Uterus (tissue), 4 donors: ENCODE data around the gene RAB10. TPM values are rescaled to one million over a fixed set of nuclear protein-coding genes. Genes with fewer than 3 reads are reported as not detected.

ENCODE experiments used
- DNase-seq, 2 donors: peaks; one replicate each; pipeline ENCODE4 v3.0.0-alpha.2; 2019 to 2020
- H3K27ac ChIP-seq, 2 donors: fragments of 200-600 bp; sonication (generic); 1 replicate in 1 of 2; 2 replicates in 1 of 2; pipeline ENCODE4 v1.5.1; 2016 to 2018
- H3K27me3 ChIP-seq, 2 donors: fragments of 200-600 bp; sonication (generic); one replicate each; pipeline ENCODE4 v1.5.1; 2018 to 2019; ENCODE audit warnings: control low read depth in 1 of 2
- H3K36me3 ChIP-seq, 2 donors: fragments of 200-600 bp; sonication (generic); one replicate each; pipeline ENCODE4 v1.5.1; 2019; ENCODE audit warnings: control low read depth in 1 of 2
- H3K4me1 ChIP-seq, 2 donors: fragments of 200-600 bp; sonication (generic); one replicate each; pipeline ENCODE4 v1.5.1; 2018 to 2019; ENCODE audit warnings: control low read depth in 1 of 2
- H3K4me3 ChIP-seq, 2 donors: fragments of 200-600 bp; sonication (generic); 1 replicate in 1 of 2; 2 replicates in 1 of 2; pipeline ENCODE4 v1.5.1; 2018 to 2019; ENCODE audit warnings: mild to moderate bottlenecking in 1 of 2
- H3K9me3 ChIP-seq, 2 donors: fragments of 200-600 bp; sonication (generic); one replicate each; pipeline ENCODE4 v1.5.1; 2019; ENCODE audit warnings: control low read depth in 1 of 2
- CTCF ChIP-seq, 4 experiments: fragments of 200-600 bp in 2 of 4; fragments of 450-650 bp in 2 of 4; sonication (generic) in 2 of 4; IDR thresholded peaks; one replicate each; pipeline ENCODE4 v1.5.1; 2016 to 2019; ENCODE audit warnings: antibody characterized with exemption in 4 of 4, mild to moderate bottlenecking in 2 of 4, moderate library complexity in 1 of 4
- POLR2A ChIP-seq, 2 donors: fragments of 450-650 bp; IDR thresholded peaks; one replicate each; pipeline ENCODE4 v1.6.1; 2016; ENCODE audit warnings: antibody characterized with exemption in 2 of 2, mild to moderate bottlenecking in 1 of 2, moderate library complexity in 1 of 2
- intact Hi-C: fragments of 100-400 bp; cut with DNase I; formaldehyde crosslinking; loops from one replicate; pipeline ENCODE4 v1.15.1; 2023; ENCODE audit warnings: low total_unique reads
- total RNA-seq, 4 donors: library from RNA; depleted of rRNA in 3 of 4; stranded (reverse); fragments of >200 nt in 3 of 4; gene quantifications; one replicate each; pipeline versions ENCODE4 v1.1.0 to v1.2.4, GENCODE V29; 2014 to 2023
- donor health status: DM: yes; HTN: yes; CAD: no.

Gene RAB10
- total RNA-seq, 4 donors from 2014 or later = 45.9 to 219 (median 97.1) TPM

- Histone ChIP-seq H3K36me3 (no peaks in the 10 kb centered on the region), H3K27ac (no peak overlapping the region)
- intact Hi-C loops = loop anchor here (10.0 kb wide), 2 partner anchors 164 to 194 kb away; partner anchors contain the start of gene KIF3C
These were observed 114.6 kb downstream of the RAB10 start for GRCh38 chr2:26148501-26148900.

DNA sequence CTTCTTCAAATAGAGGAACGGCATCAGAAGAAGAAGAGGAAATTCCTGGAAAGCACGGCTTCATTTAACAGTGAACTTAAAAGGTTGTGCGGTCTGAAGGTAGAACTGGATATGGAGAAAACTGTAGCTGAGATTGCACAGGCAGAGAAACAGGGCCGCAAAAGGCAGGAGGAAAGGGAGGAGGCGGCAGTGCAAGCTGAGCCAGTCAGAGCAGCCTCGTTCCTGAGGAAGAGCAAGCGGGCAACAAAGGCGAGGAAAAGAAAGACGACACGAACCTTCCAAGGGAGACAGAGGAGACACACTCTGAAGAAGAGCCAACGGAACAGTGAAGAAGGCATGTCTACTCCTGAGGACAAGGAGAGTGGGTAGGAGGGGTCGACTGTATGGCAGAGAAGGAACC lies 116.4 kb downstream of the RAB10 start:
- no peaks in the 10 kb centered on the region for H3K4me1 ChIP-seq
- H3K27ac ChIP-seq = no peak overlapping the region
- H3K9me3 ChIP-seq = no peaks in the 10 kb centered on the region
- no peaks in the 10 kb centered on the region for H3K27me3 ChIP-seq
- no peak overlapping the region for H3K4me3 ChIP-seq
- no peak for DNase-seq
- intact Hi-C loops = no loop called here
- TF ChIP-seq CTCF (IDR thresholded peaks at IDR 0.05) (no peak), POLR2A (IDR thresholded peaks at IDR 0.05) (no peak)
- no peaks in the 10 kb centered on the region for H3K36me3 ChIP-seq

More at GRCh38 chr2:26148501-26148900, 114.6 kb downstream of the RAB10 start:
- Histone ChIP-seq H3K4me1 (no peaks in the 10 kb centered on the region), H3K27me3 (no peaks in the 10 kb centered on the region), H3K9me3 (no peaks in the 10 kb centered on the region), H3K4me3 (no peak overlapping the region)
- TF ChIP-seq CTCF (IDR thresholded peaks at IDR 0.05) = no peak
- TF ChIP-seq POLR2A (IDR thresholded peaks at IDR 0.05) = no peak
- DNase-seq = no peak

- Histone ChIP-seq H3K4me3 (no peak overlapping the region), H3K36me3 (no peaks in the 10 kb centered on the region), H3K27ac (no peak overlapping the region), H3K4me1 (no peaks in the 10 kb centered on the region), H3K27me3 (no peaks in the 10 kb centered on the region), H3K9me3 (no peaks in the 10 kb centered on the region)
- intact Hi-C loops = no loop called here
- TF ChIP-seq POLR2A (IDR thresholded peaks at IDR 0.05) = no peak
- TF ChIP-seq CTCF (IDR thresholded peaks at IDR 0.05) = no peak
- no peak for DNase-seq
These were observed 123.7 kb downstream of the RAB10 start for GRCh38 chr2:26157580-26157979.

GRCh38 chr2:26161926-26162325 lies 128.0 kb downstream of the RAB10 start:
- TF ChIP-seq CTCF (IDR thresholded peaks at IDR 0.05) (no peak), POLR2A (IDR thresholded peaks at IDR 0.05) (no peak)
- Histone ChIP-seq H3K27me3 (no peaks in the 10 kb centered on the region), H3K4me3 (no peak overlapping the region), H3K27ac (no peak overlapping the region), H3K4me1 (no peaks in the 10 kb centered on the region), H3K9me3 (no peaks in the 10 kb centered on the region), H3K36me3 (no peaks in the 10 kb centered on the region)
- intact Hi-C loops = no loop called here
- DNase-seq = no peak

GRCh38 chr2:26162963-26163362 lies 129.1 kb downstream of the RAB10 start:
- no peak for TF ChIP-seq POLR2A (IDR thresholded peaks at IDR 0.05)
- TF ChIP-seq CTCF (IDR thresholded peaks at IDR 0.05) = no peak
- H3K4me3 ChIP-seq = no peak overlapping the region
- intact Hi-C loops = no loop called here
- H3K4me1 ChIP-seq = no peaks in the 10 kb centered on the region
- H3K27ac ChIP-seq = no peak overlapping the region
- no peaks in the 10 kb centered on the region for H3K9me3 ChIP-seq
- no peak for DNase-seq
- H3K36me3 ChIP-seq = no peaks in the 10 kb centered on the region
- no peaks in the 10 kb centered on the region for H3K27me3 ChIP-seq
